RWPE2 (cell line): ENCODE measurements around the gene ROBO1.

Source experiments
- ATAC-seq: fragments of 200-7000 bp; cut with Tn5 transposase; 3 replicates; pipeline ENCODE4 v1.9.1; 2021; ENCODE audit warnings: low read depth
- DNase-seq: peaks from one replicate; pipeline ENCODE4 v3.0.0-alpha.2; 2020; ENCODE audit warnings: low spot score
- H3K27ac ChIP-seq: fragments of 450-650 bp; 2 replicates; pipeline ENCODE4 v1.5.1; 2017; ENCODE audit warnings: mild to moderate bottlenecking; ENCODE audit not compliant: poor library complexity, severe bottlenecking
- H3K27me3 ChIP-seq: fragments of 250-450 bp; sonication (Bioruptor Pico); 2 replicates; pipeline ENCODE4 v1.5.1; 2021; ENCODE audit warnings: mild to moderate bottlenecking, moderate library complexity; ENCODE audit not compliant: insufficient read depth, poor library complexity, severe bottlenecking
- H3K36me3 ChIP-seq: fragments of 250-450 bp; sonication (Bioruptor Pico); 2 replicates; pipeline ENCODE4 v1.5.1; 2020; ENCODE audit warnings: low read depth, mild to moderate bottlenecking, moderate library complexity
- H3K4me1 ChIP-seq: fragments of 250-450 bp; sonication (Bioruptor Pico); 2 replicates; pipeline ENCODE4 v1.5.1; 2021; ENCODE audit warnings: mild to moderate bottlenecking, moderate library complexity; ENCODE audit not compliant: insufficient read depth, poor library complexity, severe bottlenecking
- H3K4me3 ChIP-seq: fragments of 250-450 bp; sonication (Bioruptor Pico); 2 replicates; pipeline ENCODE4 v1.5.1; 2021; ENCODE audit warnings: mild to moderate bottlenecking, moderate library complexity; ENCODE audit not compliant: severe bottlenecking
- H3K9me3 ChIP-seq: fragments of 250-450 bp; sonication (Bioruptor Pico); 2 replicates; pipeline ENCODE4 v1.5.1; 2021; ENCODE audit warnings: mild to moderate bottlenecking, moderate library complexity; ENCODE audit not compliant: severe bottlenecking
- CTCF ChIP-seq: fragments of 450-650 bp; IDR thresholded peaks from one replicate; pipeline ENCODE4 v1.5.1; 2017; ENCODE audit warnings: mild to moderate bottlenecking, moderate library complexity; ENCODE audit not compliant: poor library complexity, severe bottlenecking

The ROBO1 gene

GRCh38 chr3:79018265-79018664 is 749.5 kb downstream of the ROBO1 start:
- no peaks in the 10 kb centered on the region for H3K27me3 ChIP-seq
- H3K36me3 ChIP-seq, result no peaks in the 10 kb centered on the region
- no peak for DNase-seq
- H3K9me3 ChIP-seq, result no peaks in the 10 kb centered on the region
- H3K27ac ChIP-seq, result peak overlapping the region; percentile 68
- H3K4me3 ChIP-seq, result peak overlapping the region; percentile 66
- peak; percentile 5; the same call in 1 of the 3 replicates for ATAC-seq
- TF ChIP-seq CTCF, result no peak
- peaks cover 10% of the 10 kb centered on the region for H3K4me1 ChIP-seq

- TF ChIP-seq CTCF, result no peak
- Histone ChIP-seq H3K4me1 (peaks cover 10% of the 10 kb centered on the region), H3K9me3 (no peaks in the 10 kb centered on the region), H3K4me3 (peak overlapping the region; percentile 66), H3K27me3 (no peaks in the 10 kb centered on the region), H3K27ac (peak overlapping the region; percentile 68), H3K36me3 (no peaks in the 10 kb centered on the region)
- ATAC-seq (no peak), DNase-seq (no peak)
Observed at GRCh38 chr3:79016587-79017376, 751.0 kb downstream of the ROBO1 start.

DNA sequence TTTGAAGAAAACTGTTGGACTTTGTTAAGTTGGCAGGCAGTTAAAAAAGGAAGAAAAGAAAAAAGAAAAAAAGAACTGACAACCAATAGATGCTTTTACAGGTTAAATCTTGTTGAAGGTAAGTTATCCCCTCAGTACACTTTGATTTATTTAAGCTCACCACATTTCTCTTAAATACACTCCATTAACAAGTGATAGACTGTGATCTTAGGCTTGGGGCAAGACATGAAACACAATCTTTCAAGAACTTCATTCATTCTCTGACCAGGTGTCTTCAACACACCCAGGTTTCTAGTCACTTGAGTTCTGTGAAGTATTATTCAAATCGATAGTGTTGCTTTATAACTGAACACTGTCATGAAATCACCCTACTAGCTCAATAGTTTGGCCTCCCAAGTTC is 751.9 kb downstream of the ROBO1 start:
- DNase-seq (no peak), ATAC-seq (no peak)
- TF ChIP-seq CTCF, result no peak
- no peak overlapping the region for H3K4me3 ChIP-seq
- H3K4me1 ChIP-seq, result peaks cover 10% of the 10 kb centered on the region
- no peaks in the 10 kb centered on the region for H3K27me3 ChIP-seq
- no peak overlapping the region for H3K27ac ChIP-seq
- no peaks in the 10 kb centered on the region for H3K9me3 ChIP-seq
- H3K36me3 ChIP-seq, result no peaks in the 10 kb centered on the region

GRCh38 chr3:79012946-79013362 is 754.8 kb downstream of the ROBO1 start:
- peaks cover 7% of the 10 kb centered on the region for H3K4me1 ChIP-seq
- no peak overlapping the region for H3K4me3 ChIP-seq
- no peak overlapping the region for H3K27ac ChIP-seq
- no peak for ATAC-seq
- TF ChIP-seq CTCF, result no peak
- no peak for DNase-seq
- H3K9me3 ChIP-seq, result no peaks in the 10 kb centered on the region
- H3K36me3 ChIP-seq, result no peaks in the 10 kb centered on the region
- H3K27me3 ChIP-seq, result no peaks in the 10 kb centered on the region

DNA sequence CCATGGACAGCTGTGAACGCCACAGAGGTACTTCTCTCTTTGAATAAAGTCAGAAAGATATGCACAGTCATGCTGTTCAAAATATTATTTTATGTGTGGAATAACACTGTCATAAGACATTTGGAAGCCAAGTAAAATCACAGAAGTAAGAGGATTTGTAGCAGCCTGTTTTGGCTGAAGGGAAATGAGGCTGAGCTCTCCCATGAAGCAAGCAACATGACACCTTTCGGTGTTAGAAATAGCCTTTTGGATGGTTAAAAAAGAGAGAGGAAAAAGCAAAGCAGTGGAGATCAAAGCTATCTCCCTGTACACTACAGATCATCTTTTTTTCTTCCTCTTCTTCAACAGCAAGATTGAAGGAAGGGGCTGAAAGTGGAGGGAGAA is 755.3 kb downstream of the ROBO1 start:
- ATAC-seq (no peak), DNase-seq (no peak)
- Histone ChIP-seq H3K27ac (no peak overlapping the region), H3K4me1 (peaks cover 7% of the 10 kb centered on the region), H3K4me3 (no peak overlapping the region), H3K36me3 (no peaks in the 10 kb centered on the region), H3K27me3 (no peaks in the 10 kb centered on the region), H3K9me3 (no peaks in the 10 kb centered on the region)
- TF ChIP-seq CTCF, result no peak
